Fibroblast of skin of back (primary cell): ENCODE measurements around the gene ABHD5.
A peak's percentile ranks its signal among the peaks of the same experiment; 100 is the strongest.

Experiments used
- DNase-seq: peaks from one replicate; pipeline ENCODE4 v3.0.0-alpha.2; 2013

The ABHD5 gene

DNA sequence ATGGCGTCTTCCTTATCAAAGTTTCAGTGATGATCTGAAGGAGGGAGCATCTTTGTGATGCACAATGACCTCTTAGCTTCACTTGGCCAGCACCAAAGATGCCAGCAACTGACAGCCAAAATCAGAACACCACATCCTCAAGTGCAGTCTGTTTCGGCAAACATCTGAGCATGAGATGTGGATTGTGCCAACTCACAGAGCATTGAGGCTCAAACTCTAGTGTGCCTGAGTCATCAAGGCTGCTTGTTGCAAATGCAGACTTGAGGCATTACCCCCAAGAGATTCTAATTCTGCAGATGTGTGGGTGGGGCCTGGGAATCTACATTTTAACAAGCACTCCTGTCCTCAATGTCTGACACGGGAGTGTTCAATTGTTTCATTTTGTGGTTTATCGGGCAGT lies 35.8 kb downstream of the ABHD5 start:
- DNase-seq = peak; percentile 54

GRCh38 chr3:43727930-43728329 lies 37.2 kb downstream of the ABHD5 start:
- DNase-seq = no peak

- DNase-seq = no peak
Observed at GRCh38 chr3:43728476-43728875, 37.7 kb downstream of the ABHD5 start.

DNA sequence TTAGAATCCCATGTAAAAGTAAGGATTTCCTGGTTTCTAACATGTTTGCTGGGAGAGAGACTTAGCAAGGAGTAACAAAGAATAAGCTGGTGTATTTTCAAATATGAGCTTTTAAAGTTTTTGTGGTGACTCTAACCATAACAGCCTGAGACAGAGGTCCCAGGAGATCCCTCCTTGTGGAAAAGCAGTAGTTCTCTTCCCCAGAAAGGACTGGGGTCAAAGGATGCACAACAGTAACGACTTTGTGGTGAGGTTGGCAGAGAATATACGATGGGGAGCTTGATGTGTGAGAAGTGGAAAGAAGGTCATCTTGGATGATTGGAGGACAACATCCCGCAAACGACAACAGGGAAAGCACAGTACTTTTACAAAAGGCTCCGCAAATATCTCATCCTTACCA lies 38.2 kb downstream of the ABHD5 start:
- no peak for DNase-seq

GRCh38 chr3:43729707-43730414 lies 39.1 kb downstream of the ABHD5 start:
- DNase-seq = no peak

GRCh38 chr3:43732747-43733425 lies 42.1 kb downstream of the ABHD5 start:
- no peak for DNase-seq

DNA sequence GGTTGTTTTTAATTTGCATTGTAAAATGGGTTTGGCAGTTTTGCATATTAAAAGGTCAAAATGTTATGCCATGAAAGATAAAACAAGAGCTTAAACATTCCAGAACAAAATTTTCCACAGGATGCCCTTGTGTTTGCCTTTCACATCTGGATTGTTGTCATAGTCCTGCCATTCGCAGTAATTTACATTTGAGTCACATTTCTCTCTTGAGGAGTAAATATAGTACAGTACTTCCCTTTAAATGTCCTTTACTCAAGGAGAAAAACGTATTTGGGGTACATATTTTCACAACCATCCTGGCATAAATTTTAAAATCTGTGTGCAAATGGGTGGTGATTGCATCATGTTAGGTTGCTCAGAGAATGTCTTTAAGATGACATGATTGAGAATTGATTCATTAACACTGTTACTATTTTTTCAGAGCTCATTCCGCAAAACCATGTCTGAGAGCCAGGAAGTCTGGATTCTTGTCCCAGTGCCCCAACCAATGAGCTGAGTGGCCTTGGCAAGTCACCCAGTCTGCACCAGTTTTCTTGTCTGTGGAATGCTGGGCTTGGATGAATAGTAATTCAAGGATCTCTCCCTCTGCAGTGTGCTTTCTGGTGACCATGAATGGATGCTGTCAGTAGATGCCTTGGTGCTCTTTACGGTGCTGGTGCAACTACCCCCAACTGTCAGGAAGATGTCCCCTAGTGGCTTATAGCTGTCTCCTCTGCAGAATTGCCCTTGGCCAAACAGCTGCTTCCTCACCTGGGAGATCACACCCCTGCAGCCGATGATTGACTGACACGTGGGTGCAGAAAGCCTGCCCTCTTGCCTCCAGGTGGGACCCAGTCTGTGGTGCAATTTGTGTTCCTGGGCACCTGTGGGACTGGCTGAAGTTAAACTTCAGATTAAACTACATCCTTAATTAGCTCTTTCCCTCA lies 43.0 kb downstream of the ABHD5 start:
- peak; percentile 92 for DNase-seq

- no peak for DNase-seq
Observed at GRCh38 chr3:43734685-43735084, 43.9 kb downstream of the ABHD5 start.

DNA sequence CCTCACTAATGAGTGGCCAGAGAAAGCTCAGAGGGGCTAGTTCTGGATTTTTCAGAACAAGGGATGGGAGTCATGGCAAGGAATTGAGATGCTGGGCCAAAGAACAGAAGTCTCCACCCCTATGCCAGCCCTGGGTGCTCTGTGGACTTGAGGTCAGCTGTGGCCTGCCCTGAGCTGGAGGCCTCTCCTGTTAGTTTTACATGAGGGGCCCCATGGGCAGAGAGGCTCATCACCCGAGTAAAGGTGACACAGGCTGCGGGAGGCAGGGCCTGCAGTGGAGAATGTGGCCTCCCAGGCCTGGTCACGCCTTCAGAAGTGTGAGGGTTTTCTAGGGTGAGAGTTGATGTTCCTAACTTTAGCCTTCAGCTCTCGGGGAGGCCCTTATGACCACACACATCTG lies 44.9 kb downstream of the ABHD5 start:
- DNase-seq = no peak

DNA sequence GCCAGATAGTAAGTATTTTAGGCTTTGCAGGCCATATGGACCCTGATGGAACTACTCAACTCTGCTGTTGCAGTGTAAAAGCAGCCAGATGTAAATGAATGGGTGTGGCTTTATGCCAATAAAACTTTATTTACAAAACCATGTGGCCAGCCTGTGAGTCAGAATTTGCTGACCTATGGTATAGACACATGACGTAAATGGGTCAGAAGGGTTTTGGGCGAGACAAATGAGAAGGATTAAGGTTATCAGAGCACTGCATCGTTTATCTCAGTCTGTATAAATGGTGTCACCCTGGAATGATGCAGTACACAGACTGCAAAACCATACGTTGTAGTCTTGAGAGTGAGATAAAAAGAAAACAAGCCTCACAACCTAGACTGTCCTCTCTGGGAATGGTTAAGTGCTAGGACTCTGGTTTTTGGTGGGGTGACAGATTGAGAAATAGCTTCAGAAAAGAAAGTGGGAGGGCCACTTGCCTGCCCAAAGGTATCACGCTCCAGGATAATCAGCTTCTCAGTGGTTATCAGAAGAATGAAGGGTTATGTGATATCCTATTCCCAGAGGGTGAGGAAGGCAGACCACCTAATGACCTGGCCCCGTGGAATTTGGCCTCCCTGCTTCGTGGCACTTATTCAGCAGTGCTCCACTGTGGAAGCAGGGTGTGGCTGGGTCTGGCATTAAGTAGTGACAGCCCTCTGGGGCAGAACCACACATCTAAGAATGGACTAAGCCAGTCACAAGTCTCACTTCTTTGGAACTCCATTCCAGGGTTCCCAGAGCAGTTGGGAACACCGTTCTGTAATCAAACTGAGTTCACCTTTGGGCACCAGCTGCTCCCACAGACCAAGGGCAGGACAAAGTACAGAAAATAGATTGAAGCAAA lies 46.1 kb downstream of the ABHD5 start:
- no peak for DNase-seq

DNA sequence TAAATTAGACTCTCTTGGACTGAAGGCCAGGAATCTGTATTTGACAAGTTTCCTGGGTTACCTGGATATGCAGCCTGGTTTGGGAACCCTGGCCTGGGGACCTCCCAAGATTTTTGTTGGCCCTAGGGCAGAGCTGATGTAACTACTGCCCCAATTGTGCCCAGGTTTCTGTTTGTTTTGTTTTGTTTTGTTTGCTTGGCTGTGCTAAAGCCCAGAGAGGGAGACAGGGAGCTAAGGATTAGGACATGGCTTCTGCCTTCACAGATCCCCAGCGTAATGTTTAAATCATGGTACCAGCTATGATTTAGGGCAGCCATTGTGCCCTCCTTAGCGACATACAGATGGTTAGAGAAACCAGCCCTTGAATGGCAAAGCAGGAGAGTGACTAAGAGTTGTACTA lies 47.6 kb downstream of the ABHD5 start:
- DNase-seq = no peak

DNA sequence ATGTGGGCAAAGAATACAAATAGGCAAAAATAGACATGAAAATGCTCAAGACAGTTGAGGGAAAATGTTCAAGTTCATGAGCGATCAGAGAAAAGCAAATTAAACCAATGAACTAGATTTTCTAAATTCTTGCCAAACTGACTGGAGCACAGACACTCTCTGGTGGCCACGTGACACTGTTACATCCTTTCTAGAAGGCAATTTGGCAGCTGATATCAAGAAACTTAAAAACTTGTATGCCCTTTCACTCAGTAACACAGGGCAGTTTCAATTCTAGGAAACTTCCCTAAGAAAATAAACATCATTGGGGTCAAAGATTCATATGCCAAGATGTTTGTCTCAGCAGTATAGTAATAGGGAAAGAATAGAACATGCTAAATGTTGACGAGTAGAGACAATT lies 52.2 kb downstream of the ABHD5 start:
- DNase-seq = no peak

- DNase-seq = no peak
Observed at GRCh38 chr3:43747641-43748040, 56.9 kb downstream of the ABHD5 start.

DNA sequence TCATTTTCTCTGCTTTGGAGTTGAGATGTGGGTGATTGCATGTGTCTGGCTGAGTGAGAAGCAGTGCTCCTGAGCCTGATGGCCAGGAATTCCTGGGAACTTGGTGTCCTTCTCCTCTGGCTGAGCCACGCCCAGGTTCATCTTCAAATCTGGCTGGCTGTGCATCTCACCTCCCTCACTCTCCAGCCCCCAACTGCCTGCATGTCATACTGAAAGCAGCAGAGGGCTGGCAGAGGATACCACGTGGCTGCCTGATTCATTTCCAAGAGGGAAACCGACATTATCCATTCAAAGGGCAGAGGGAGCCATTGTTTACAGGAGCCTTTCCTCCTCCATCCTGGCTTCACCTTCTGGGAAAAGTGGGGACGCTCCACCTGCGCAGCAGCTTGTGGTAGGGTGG lies 57.4 kb downstream of the ABHD5 start:
- DNase-seq = peak; percentile 60

DNA sequence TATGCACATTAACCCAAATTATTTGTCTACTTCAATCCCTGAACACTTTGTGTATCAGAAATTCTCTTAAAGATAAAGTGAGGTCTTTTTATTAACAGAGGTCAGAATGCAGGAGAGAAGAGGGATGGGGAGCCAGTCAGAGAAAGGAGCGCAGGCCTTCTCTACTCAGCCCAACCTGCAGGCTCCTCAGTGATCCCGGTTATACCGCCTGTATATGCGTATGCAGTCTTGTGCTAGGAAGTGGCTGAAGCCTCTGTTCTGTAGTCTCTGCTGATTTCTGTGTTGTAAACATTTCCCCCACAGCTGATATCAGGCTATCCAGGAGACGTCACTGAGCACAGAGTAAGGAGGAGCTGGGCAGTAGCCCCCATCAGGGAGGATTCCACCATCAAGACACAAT lies 57.9 kb downstream of the ABHD5 start:
- DNase-seq = no peak

GRCh38 chr3:43752905-43753304 lies 62.2 kb downstream of the ABHD5 start:
- DNase-seq = no peak

GRCh38 chr3:43753741-43754715 lies 63.3 kb downstream of the ABHD5 start:
- DNase-seq = peak; percentile 93

DNA sequence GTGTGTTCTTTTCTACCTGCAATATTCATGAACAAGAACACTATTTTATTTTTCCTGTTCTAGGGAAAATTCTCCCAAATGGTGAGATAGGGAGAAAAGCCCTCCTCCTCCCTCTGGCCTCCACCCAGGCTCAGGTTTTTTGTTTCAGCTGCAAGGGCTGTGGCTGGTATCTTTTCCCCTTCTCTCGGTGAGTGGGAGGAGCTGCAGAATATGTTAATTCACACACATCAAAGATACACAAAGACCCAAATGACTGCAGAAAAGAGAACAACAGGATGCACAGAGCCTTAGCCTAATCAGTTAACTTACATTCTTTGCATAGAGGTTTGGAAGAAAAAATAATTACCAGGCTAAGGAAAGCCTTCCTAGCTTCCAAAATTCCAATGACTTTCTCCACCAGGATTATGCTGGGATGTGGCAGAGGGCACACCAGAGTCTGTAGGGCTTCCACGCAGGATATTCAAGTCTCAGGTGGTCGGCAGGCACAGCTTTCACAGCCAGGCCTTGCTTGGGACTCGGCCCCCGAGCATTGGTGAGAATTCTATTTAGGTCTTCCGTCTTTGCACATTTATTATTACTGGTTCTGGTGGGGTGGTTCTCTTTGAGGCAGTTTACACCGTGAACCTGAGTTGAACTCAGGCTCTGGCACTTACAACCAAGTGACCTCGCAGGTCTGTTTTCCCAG lies 64.9 kb downstream of the ABHD5 start:
- no peak for DNase-seq

GRCh38 chr3:43757666-43758321 lies 67.1 kb downstream of the ABHD5 start:
- DNase-seq = no peak
